ENCODE results near the gene HEMGN.
"Not testable (repeated sequence)": the region's sequence is repeated elsewhere in the genome, so short reads cannot be mapped to it uniquely, and the experiment has no call there.

DNA sequence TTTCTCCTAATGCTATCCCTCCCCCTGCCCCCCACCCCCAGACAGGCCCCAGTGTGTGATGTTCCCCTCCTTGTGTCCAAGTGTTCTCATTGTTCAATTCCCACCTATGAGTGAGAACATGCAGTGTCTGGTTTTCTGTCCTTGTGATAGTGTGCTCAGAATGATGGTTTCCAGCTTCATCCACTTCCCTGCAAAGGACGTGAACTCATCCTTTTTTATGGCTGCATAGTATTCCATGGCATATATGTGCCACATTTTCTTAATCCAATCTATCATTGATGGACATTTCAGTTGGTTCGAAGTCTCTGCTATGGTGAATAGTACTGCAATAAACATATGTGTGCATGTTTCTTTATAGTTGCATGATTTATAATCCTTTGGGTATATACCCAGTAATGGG, 7.5 kb upstream of the HEMGN start:
- TF ChIP-seq CTCF, EP300 (IDR thresholded peaks at IDR 0.05): not testable (repeated sequence)

Measured in tibial nerve (tissue), 4 donors.